GM18861 (cell line): ENCODE data around the gene TMEFF2.

Experiments
- ATAC-seq: cut with Tn5 transposase; IDR thresholded peaks from one replicate; pipeline ENCODE4 v1.9.1; 2021; ENCODE audit not compliant: unreplicated experiment

Gene TMEFF2

DNA sequence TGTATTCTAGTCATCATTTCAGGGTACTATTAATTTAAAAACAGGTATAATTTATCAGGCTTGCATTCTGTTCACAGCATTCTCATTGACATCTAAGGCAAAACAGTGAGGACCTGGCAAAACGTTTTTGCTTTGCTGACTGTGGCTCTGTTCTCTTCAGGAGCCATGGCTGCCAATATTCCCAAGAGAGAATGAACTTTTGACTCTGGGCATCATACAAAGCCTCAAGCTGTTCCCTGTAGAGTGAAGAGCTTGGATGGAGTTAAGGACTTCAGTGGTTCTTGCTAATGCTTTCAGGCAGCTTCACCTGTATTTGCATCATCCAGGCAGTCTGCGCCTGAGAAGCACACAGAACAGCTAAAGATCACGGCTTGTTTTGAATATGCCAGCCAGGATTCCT, 282.0 kb downstream of the TMEFF2 start:
- ATAC-seq = no peak

GRCh38 chr2:191910518-191910917, 284.2 kb downstream of the TMEFF2 start:
- no peak for ATAC-seq

GRCh38 chr2:191908874-191909273, 285.9 kb downstream of the TMEFF2 start:
- no peak for ATAC-seq

GRCh38 chr2:191907545-191907944, 287.2 kb downstream of the TMEFF2 start:
- no peak for ATAC-seq

- ATAC-seq = no peak
Measured at GRCh38 chr2:191907091-191907490, 287.6 kb downstream of the TMEFF2 start.

- ATAC-seq = no peak
Measured at GRCh38 chr2:191905336-191905735, 289.4 kb downstream of the TMEFF2 start.

- no peak for ATAC-seq
Measured at GRCh38 chr2:191901031-191901430, 293.7 kb downstream of the TMEFF2 start.

DNA sequence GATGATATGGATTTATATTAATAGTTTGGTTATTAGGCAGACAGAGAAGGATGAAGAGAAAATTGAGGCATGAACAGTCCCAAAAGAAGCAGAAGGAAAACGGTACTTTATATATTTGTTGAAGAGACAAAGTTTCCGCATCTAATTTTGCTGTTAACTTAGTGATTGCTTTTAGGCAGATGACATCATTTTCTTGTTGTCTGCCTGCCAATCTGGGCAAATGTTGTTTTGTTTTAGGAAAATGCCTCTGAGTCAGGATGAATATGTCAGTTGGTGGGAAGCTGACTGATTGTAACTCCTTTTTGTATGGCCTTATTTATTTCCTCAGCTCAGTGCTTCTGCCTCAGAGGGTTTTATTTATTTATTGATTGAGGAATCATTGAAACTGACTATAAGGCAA, 295.3 kb downstream of the TMEFF2 start:
- ATAC-seq = no peak
